Kidney (tissue), 14 donors: ENCODE data around the gene DIPK1B. TPM values are rescaled to one million over a fixed set of nuclear protein-coding genes. Genes with fewer than 3 reads are reported as not detected.

Source experiments
- DNase-seq, 5 donors: peaks; one replicate each; pipeline ENCODE4 v3.0.0-alpha.2; 2013 to 2020
- FAIRE-seq: peaks from 2 replicates; lab custom pipeline; 2012; peaks lifted over from hg19 to GRCh38; lab: Jason Lieb, UNC
- H3K27ac ChIP-seq, 2 donors: one replicate each; pipeline ENCODE4 v1.7.0; 2013; ENCODE audit warnings: low read depth in 2 of 2, low read length in 2 of 2, inconsistent platforms in 1 of 2
- H3K27me3 ChIP-seq: one replicate; pipeline ENCODE4 v1.7.1; 2013; ENCODE audit warnings: low read length, inconsistent platforms; ENCODE audit not compliant: control insufficient read depth, insufficient read depth
- H3K36me3 ChIP-seq, 3 donors: one replicate each; pipeline versions ENCODE4 v1.7.0 to v1.7.1; 2013; ENCODE audit warnings: low read length in 3 of 3, control low read depth in 1 of 3, inconsistent platforms in 1 of 3; ENCODE audit not compliant: insufficient read depth in 3 of 3, control insufficient read depth in 2 of 3
- H3K4me1 ChIP-seq, 3 donors: one replicate each; pipeline versions ENCODE4 v1.7.0 to v1.7.1; 2013; ENCODE audit warnings: low read length in 3 of 3, inconsistent platforms in 1 of 3, low read depth in 1 of 3; ENCODE audit not compliant: control insufficient read depth in 2 of 3, insufficient read depth in 2 of 3
- H3K4me3 ChIP-seq, 3 donors: one replicate each; pipeline versions ENCODE4 v1.7.0 to v1.8.1; 2013; ENCODE audit warnings: low read length in 3 of 3, control low read depth in 1 of 3, inconsistent platforms in 1 of 3
- H3K9ac ChIP-seq, 3 donors: one replicate each; pipeline versions ENCODE4 v1.7.0 to v1.7.1; 2013; ENCODE audit warnings: low read length in 3 of 3, control low read depth in 1 of 3, inconsistent platforms in 1 of 3
- H3K9me3 ChIP-seq, 3 donors: one replicate each; pipeline versions ENCODE4 v1.7.0 to v1.7.1; 2013; ENCODE audit warnings: low read length in 3 of 3, control low read depth in 1 of 3, inconsistent platforms in 1 of 3; ENCODE audit not compliant: control insufficient read depth in 2 of 3, insufficient read depth in 1 of 3
- intact Hi-C: fragments of 100-400 bp; cut with DNase I; formaldehyde crosslinking; loops from one replicate; pipeline ENCODE4 v1.11.1; 2022
- polyA plus RNA-seq: library from polyadenylated mRNA; stranded (reverse); fragments of 350-450 nt; fragmentation: Illumina TruSeq; extraction: RNeasy Lipid Tissue Mini Kit (QIAGEN cat#74804); gene quantifications from one replicate; pipeline ENCODE4 v1.2.3, GENCODE V29; 2014; ENCODE audit warnings: low read depth, low replicate concordance; ENCODE audit not compliant: insufficient read depth
- total RNA-seq: library from RNA; stranded (reverse); fragmentation: NEBNext Ultra II Directional; extraction: Animal tissue kit (Norgen Biotek cat#: 25700); gene quantifications from one replicate; pipeline ENCODE4 v1.2.1, GENCODE V29; 2021
- TF ChIP-seq, protein P1 (sequence below): IDR thresholded peaks from 3 replicates; pipeline ENCODE4 v1.5.1; 2012; ENCODE audit warnings: mild to moderate bottlenecking, moderate library complexity, borderline replicate concordance; ENCODE audit not compliant: insufficient read depth; ENCODE audit errors: extremely low read depth
- donor health status: control.
- donor health status: control.
- donor health status: control.
- donor health status: control.
- donor health status: control.
- donor health status: DM: yes; HTN: yes; CAD: no.
- donor health status: Normal renal cell carcinoma (clear cell type).

The DIPK1B gene
- total and polyA plus RNA-seq, 2 donors from 2014 or later: 7.5 to 22.6 TPM

DNA sequence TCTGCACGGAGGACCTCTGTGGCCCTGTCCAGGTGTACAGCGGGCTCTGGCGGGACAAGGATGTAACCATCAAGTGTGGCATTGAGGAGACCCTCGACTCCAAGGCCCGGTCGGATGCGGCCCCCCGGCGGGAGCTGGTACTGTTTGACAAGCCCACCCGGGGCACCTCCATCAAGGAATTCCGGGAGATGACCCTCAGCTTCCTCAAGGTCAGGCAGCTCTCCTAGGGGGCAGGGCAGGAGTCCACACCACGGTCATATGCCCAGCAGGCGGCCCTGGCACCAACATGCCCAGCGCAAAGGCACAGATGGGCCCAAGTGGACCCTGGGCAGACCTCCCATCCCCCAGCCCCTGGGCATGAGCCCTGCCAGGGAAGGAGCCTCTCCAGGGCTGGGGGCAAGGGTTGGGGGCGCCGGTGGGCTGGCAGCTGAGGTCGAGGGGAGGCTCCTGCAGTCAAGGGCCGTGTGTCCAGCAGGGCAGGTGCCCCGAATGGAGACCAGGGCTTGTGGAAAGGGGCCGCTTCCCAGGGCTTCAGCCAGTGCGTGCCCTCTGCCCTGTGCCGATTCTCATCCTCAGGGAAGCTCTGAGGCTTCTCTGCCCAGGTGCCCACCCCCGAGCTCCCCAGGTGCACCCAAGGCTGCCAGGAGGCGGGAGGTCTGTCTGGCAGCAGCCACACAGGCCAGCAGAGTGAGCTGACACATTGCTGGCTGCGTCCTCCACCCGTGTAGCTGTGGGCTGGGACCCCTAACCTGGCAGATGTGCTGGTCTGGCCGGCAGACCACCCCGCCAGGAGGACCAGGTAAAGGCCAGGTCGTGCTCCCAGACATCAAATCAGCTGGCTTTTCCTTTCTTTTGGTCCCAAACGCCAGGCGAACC is 10.0 kb downstream of the DIPK1B start:
- H3K9ac ChIP-seq: no peak overlapping the region
- no peak overlapping the region for H3K4me3 ChIP-seq
- H3K9me3 ChIP-seq: no peaks in the 10 kb centered on the region
- FAIRE-seq (no peak), DNase-seq (peak in 1 of 5 donors; percentile 53)
- peaks cover 0 to 27% (median 16%) of the 10 kb centered on the region in 3 donors for H3K4me1 ChIP-seq
- intact Hi-C loops: no loop called here
- TF ChIP-seq, protein P1, sequence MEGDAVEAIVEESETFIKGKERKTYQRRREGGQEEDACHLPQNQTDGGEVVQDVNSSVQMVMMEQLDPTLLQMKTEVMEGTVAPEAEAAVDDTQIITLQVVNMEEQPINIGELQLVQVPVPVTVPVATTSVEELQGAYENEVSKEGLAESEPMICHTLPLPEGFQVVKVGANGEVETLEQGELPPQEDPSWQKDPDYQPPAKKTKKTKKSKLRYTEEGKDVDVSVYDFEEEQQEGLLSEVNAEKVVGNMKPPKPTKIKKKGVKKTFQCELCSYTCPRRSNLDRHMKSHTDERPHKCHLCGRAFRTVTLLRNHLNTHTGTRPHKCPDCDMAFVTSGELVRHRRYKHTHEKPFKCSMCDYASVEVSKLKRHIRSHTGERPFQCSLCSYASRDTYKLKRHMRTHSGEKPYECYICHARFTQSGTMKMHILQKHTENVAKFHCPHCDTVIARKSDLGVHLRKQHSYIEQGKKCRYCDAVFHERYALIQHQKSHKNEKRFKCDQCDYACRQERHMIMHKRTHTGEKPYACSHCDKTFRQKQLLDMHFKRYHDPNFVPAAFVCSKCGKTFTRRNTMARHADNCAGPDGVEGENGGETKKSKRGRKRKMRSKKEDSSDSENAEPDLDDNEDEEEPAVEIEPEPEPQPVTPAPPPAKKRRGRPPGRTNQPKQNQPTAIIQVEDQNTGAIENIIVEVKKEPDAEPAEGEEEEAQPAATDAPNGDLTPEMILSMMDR: no peak
- no peaks in the 10 kb centered on the region for H3K27me3 ChIP-seq
- H3K36me3 ChIP-seq: peaks cover 4 to 32% (median 15%) of the 10 kb centered on the region in 3 donors
- no peak overlapping the region for H3K27ac ChIP-seq

DNA sequence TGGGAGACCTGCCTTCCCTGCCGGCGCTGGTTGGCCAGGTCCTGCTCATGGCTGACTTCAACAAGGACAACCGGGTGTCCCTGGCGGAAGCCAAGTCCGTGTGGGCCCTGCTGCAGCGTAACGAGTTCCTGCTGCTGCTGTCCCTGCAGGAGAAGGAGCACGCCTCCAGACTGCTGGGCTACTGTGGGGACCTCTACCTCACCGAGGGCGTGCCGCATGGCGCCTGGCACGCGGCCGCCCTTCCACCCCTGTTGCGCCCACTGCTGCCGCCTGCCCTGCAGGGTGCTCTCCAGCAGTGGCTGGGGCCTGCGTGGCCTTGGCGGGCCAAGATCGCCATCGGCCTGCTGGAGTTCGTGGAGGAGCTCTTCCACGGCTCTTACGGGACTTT is 10.6 kb downstream of the DIPK1B start:
- Histone ChIP-seq H3K4me1 (peaks cover 0 to 30% (median 16%) of the 10 kb centered on the region in 3 donors), H3K36me3 (peaks cover 4 to 32% (median 15%) of the 10 kb centered on the region in 3 donors), H3K4me3 (no peak overlapping the region), H3K27me3 (no peaks in the 10 kb centered on the region), H3K27ac (no peak overlapping the region), H3K9me3 (no peaks in the 10 kb centered on the region), H3K9ac (no peak overlapping the region)
- intact Hi-C loops: no loop called here
- FAIRE-seq (no peak), DNase-seq (no peak)
- TF ChIP-seq, protein P1: no peak

DNA sequence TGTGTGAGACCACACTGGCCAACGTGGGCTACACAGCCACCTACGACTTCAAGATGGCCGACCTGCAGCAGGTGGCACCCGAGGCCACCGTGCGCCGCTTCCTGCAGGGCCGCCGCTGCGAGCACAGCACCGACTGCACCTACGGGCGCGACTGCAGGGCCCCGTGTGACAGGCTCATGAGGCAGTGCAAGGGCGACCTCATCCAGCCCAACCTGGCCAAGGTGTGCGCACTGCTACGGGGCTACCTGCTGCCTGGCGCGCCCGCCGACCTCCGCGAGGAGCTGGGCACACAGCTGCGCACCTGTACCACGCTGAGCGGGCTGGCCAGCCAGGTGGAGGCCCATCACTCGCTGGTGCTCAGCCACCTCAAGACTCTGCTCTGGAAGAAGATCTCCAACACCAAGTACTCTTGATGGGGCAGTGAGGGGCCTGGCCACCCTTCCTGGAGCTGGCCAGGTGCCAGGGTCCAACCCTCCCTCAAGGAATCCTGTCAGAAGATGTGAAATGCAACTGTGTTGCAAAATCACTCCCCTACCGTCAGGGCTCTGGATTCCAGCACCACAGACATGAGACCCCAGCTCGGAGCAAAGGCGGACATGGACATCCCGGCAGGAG is 11.1 kb downstream of the DIPK1B start:
- H3K9ac ChIP-seq: no peak overlapping the region
- no peak for FAIRE-seq
- intact Hi-C loops: no loop called here

More for the DNA sequence above, 11.1 kb downstream of the DIPK1B start:
- peak in 1 of 5 donors; percentile 48 for DNase-seq
- TF ChIP-seq, protein P1: no peak
- Histone ChIP-seq H3K4me1 (peaks cover 0 to 31% (median 12%) of the 10 kb centered on the region in 3 donors), H3K4me3 (no peak overlapping the region), H3K27me3 (no peaks in the 10 kb centered on the region), H3K9me3 (no peaks in the 10 kb centered on the region), H3K36me3 (peaks cover 4 to 32% (median 15%) of the 10 kb centered on the region in 3 donors), H3K27ac (no peak overlapping the region)
